GM23338 (cell line): Measurements from ENCODE around the gene RNU6-9. TPM values are rescaled to one million over a fixed set of nuclear protein-coding genes. Genes with fewer than 3 reads are reported as not detected.

Experiments
- ATAC-seq: fragments of 200-7000 bp; cut with Tn5 transposase; 3 replicates; pipeline ENCODE4 v1.9.1; 2020
- DNase-seq: peaks from one replicate; pipeline ENCODE4 v3.0.0-alpha.2; 2015; ENCODE audit warnings: low spot score
- H2AFZ ChIP-seq: fragments of 200-600 bp; sonication (generic); 2 replicates; pipeline ENCODE4 v1.8.0; 2016; ENCODE audit warnings: antibody characterized with exemption, mild to moderate bottlenecking, moderate library complexity
- H3F3A ChIP-seq: fragments of 200-600 bp; sonication (generic); replicated peaks from 2 replicates; pipeline ENCODE4 v1.8.0; 2017; ENCODE audit warnings: antibody characterized with exemption, mixed run types, low read depth
- H3K27ac ChIP-seq: fragments of 200-600 bp; sonication (generic); 2 replicates; pipeline ENCODE4 v1.6.1; 2016; ENCODE audit warnings: low read depth
- H3K27me3 ChIP-seq: fragments of 200-600 bp; sonication (generic); 2 replicates; pipeline ENCODE4 v1.8.0; 2016; ENCODE audit warnings: mild to moderate bottlenecking, mixed run types, moderate library complexity; ENCODE audit not compliant: insufficient read depth
- H3K36me3 ChIP-seq: fragments of 200-600 bp; sonication (generic); 2 replicates; pipeline ENCODE4 v1.8.0; 2016; ENCODE audit warnings: mild to moderate bottlenecking; ENCODE audit not compliant: insufficient read depth
- H3K4me1 ChIP-seq: fragments of 200-600 bp; sonication (generic); 2 replicates; pipeline ENCODE4 v1.8.0; 2016; ENCODE audit warnings: mild to moderate bottlenecking, moderate library complexity; ENCODE audit not compliant: insufficient read depth
- H3K4me2 ChIP-seq: fragments of 200-600 bp; sonication (generic); 2 replicates; pipeline ENCODE4 v1.7.1; 2017; ENCODE audit warnings: mixed run types
- H3K4me3 ChIP-seq: fragments of 200-600 bp; sonication (generic); 2 replicates; pipeline ENCODE4 v1.6.1; 2016; ENCODE audit warnings: mixed run types
- H3K79me2 ChIP-seq: fragments of 200-600 bp; sonication (generic); replicated peaks from 2 replicates; pipeline ENCODE4 v1.8.0; 2017; ENCODE audit warnings: mild to moderate bottlenecking; ENCODE audit not compliant: insufficient read depth
- H3K9me2 ChIP-seq: fragments of 200-600 bp; sonication (generic); 2 replicates; pipeline ENCODE4 v1.8.0; 2017; ENCODE audit not compliant: insufficient read depth
- H4K20me1 ChIP-seq: fragments of 200-600 bp; sonication (generic); replicated peaks from 2 replicates; pipeline ENCODE4 v1.8.0; 2017; ENCODE audit warnings: mild to moderate bottlenecking; ENCODE audit not compliant: insufficient read depth
- H3K27ac Mint-ChIP-seq: 2 replicates; pipeline ENCODE4 v1.8.0; 2020; ENCODE audit warnings: inconsistent platforms, mild to moderate bottlenecking, moderate library complexity, mixed read lengths
- H3K27me3 Mint-ChIP-seq: 3 replicates; pipeline ENCODE4 v1.8.0; 2022; ENCODE audit warnings: low read depth, mild to moderate bottlenecking, moderate library complexity, mixed read lengths, inconsistent platforms; ENCODE audit not compliant: insufficient read depth, poor library complexity
- H3K36me3 Mint-ChIP-seq: 3 replicates; pipeline ENCODE4 v1.8.0; 2021; ENCODE audit warnings: low read depth, mild to moderate bottlenecking, inconsistent platforms, moderate library complexity, mixed read lengths
- H3K4me1 Mint-ChIP-seq: 3 replicates; pipeline ENCODE4 v1.8.0; 2020; ENCODE audit warnings: mild to moderate bottlenecking, inconsistent platforms, mixed read lengths
- H3K4me3 Mint-ChIP-seq: 3 replicates; pipeline ENCODE4 v1.8.0; 2021; ENCODE audit warnings: moderate library complexity, mild to moderate bottlenecking, inconsistent platforms, mixed read lengths
- H3K9me3 Mint-ChIP-seq: 3 replicates; pipeline ENCODE4 v1.8.0; 2020; ENCODE audit warnings: moderate library complexity, mild to moderate bottlenecking, inconsistent platforms, mixed read lengths
- CREB1 ChIP-seq: fragments of 250-450 bp; sonication (Bioruptor Pico); IDR thresholded peaks from 2 replicates; pipeline ENCODE4 v1.5.0; 2020; ENCODE audit warnings: low read depth, mild to moderate bottlenecking, moderate library complexity
- CTCF ChIP-seq, 2 experiments: fragments of 200-600 bp in 1 of 2; sonication (generic) in 1 of 2; conservative IDR thresholded peaks; 2 replicates each; pipeline versions ENCODE4 v1.5.1 to v1.6.1; 2016 to 2017; ENCODE audit warnings: antibody characterized with exemption in 2 of 2, low read depth in 2 of 2, mild to moderate bottlenecking in 2 of 2, moderate library complexity in 1 of 2
- EZH2 ChIP-seq: fragments of 200-600 bp; sonication (generic); IDR thresholded peaks from one replicate; pipeline ENCODE4 v1.8.0; 2017; ENCODE audit warnings: antibody characterized with exemption, mild to moderate bottlenecking, low read depth; ENCODE audit not compliant: unreplicated experiment
- EZH2phosphoT487 ChIP-seq: fragments of 200-600 bp; sonication (generic); IDR thresholded peaks from one replicate; pipeline ENCODE4 v1.8.1; 2018; ENCODE audit warnings: antibody characterized with exemption; ENCODE audit not compliant: unreplicated experiment
- JUNB ChIP-seq: IDR thresholded peaks from one replicate; pipeline ENCODE4 v1.6.1; 2016; ENCODE audit warnings: antibody characterized with exemption; ENCODE audit not compliant: unreplicated experiment
- NANOG ChIP-seq: IDR thresholded peaks from 2 replicates; pipeline ENCODE4 v1.6.1; 2016; ENCODE audit warnings: antibody characterized with exemption, borderline replicate concordance
- POLR2AphosphoS5 ChIP-seq: IDR thresholded peaks from 2 replicates; pipeline ENCODE4 v1.6.1; 2016; ENCODE audit warnings: antibody characterized with exemption, low read depth
- REST ChIP-seq: IDR thresholded peaks from one replicate; pipeline ENCODE4 v1.6.1; 2018; ENCODE audit warnings: antibody characterized with exemption; ENCODE audit not compliant: unreplicated experiment
- STAT1 ChIP-seq: IDR thresholded peaks from one replicate; pipeline ENCODE4 v1.6.1; 2016; ENCODE audit warnings: antibody characterized with exemption; ENCODE audit not compliant: unreplicated experiment
- ZNF114 ChIP-seq: fragments of 250-450 bp; sonication (Bioruptor Pico); IDR thresholded peaks from 2 replicates; pipeline ENCODE4 v1.5.0; 2020; ENCODE audit warnings: mild to moderate bottlenecking, moderate library complexity
- ZNF331 ChIP-seq: fragments of 250-450 bp; sonication (Bioruptor Pico); IDR thresholded peaks from 2 replicates; pipeline ENCODE4 v1.5.0; 2020; ENCODE audit warnings: low read depth, mild to moderate bottlenecking, moderate library complexity
- ZNF462 ChIP-seq: fragments of 250-450 bp; sonication (Bioruptor Pico); IDR thresholded peaks from 2 replicates; pipeline ENCODE4 v1.5.0; 2020; ENCODE audit warnings: mild to moderate bottlenecking, moderate library complexity
- polyA plus RNA-seq: library from polyadenylated mRNA; unstranded; fragments of >200 nt; fragmentation: Nextera tagmentation; extraction: Ambion mirVana; gene quantifications from 2 replicates; pipeline ENCODE4 v1.2.1, GENCODE V29; 2016
- total RNA-seq: library from RNA; depleted of rRNA; stranded (reverse); fragments of >200 nt; shearing (Covaris generic); gene quantifications from 2 replicates; pipeline ENCODE4 v1.2.3, GENCODE V29; 2014
- TF ChIP-seq, protein P1 (sequence below): IDR thresholded peaks from 2 replicates; pipeline ENCODE4 v1.6.1; 2016; ENCODE audit warnings: antibody characterized with exemption

RNU6-9 gene
- total and polyA plus RNA-seq, 2 experiments from 2014 or later, result not detected

DNA sequence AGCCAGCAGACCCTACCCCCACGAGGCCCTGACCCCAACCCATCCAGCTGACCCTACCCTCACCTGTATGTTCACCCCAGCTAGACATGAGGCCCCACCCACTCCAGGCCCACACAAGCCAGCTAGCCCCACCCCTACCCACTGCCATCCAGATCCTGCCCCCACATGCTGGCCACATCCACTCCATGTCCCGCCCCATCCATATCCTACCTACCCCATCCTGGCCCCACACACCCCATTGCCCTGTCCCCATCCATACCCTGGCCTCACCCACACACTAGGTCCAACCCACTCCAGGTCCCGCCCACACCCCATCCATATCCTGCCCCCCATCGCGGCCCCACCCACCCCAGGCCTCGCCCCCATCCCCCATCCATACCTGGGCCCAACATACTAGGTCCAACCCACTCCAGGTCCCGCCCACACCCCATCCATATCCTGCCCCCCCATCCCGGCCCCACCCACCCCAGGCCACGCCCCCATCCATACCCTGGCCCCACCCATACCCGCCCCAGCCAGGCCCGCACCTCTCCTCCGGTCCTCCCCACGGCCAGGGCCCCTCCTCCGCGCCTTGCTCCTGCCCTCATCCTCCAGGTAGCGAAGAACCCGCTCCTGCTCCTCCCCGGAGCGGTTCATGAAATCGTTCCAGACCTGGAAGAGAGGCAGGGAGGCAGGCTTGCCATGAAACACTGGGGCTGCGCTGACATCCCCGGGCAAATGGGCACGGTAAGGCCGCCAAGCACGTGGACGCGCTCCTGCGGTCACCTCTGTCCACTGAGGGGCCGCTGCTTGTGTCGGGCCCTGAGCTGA lies 7.2 kb downstream of the RNU6-9 start:
- no peak overlapping the region for H3K27ac Mint-ChIP-seq
- no peak overlapping the region for H3K4me3 Mint-ChIP-seq
- no peaks in the 10 kb centered on the region for H3K9me3 Mint-ChIP-seq
- TF ChIP-seq CREB1, result no peak
- TF ChIP-seq JUNB, result no peak
- TF ChIP-seq STAT1, result no peak
- no peak for TF ChIP-seq REST
- TF ChIP-seq, protein P1, sequence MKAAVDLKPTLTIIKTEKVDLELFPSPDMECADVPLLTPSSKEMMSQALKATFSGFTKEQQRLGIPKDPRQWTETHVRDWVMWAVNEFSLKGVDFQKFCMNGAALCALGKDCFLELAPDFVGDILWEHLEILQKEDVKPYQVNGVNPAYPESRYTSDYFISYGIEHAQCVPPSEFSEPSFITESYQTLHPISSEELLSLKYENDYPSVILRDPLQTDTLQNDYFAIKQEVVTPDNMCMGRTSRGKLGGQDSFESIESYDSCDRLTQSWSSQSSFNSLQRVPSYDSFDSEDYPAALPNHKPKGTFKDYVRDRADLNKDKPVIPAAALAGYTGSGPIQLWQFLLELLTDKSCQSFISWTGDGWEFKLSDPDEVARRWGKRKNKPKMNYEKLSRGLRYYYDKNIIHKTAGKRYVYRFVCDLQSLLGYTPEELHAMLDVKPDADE, result no peak
- TF ChIP-seq CTCF (conservative IDR thresholded peaks at IDR 0.05; ENCODE audit: low read depth in 2 of 2), result no peak
- TF ChIP-seq EZH2phosphoT487, result no peak
- TF ChIP-seq EZH2, result no peak
- TF ChIP-seq ZNF114 (CRISPR knock-in tag), result no peak
- no peak for TF ChIP-seq POLR2AphosphoS5
- no peak for TF ChIP-seq ZNF462 (CRISPR knock-in tag)
- TF ChIP-seq NANOG, result no peak
- no peak for TF ChIP-seq ZNF331 (CRISPR knock-in tag)
- Histone ChIP-seq H3K36me3 (no peaks in the 10 kb centered on the region), H3F3A (peaks cover 6% of the 10 kb centered on the region), H3K27me3 (no peaks in the 10 kb centered on the region), H4K20me1 (peaks cover 10% of the 10 kb centered on the region), H3K79me2 (peaks cover 18% of the 10 kb centered on the region), H3K9me2 (no peaks in the 10 kb centered on the region), H3K4me3 (no peak overlapping the region), H2AFZ (no peak overlapping the region), H3K4me1 (peaks cover 3% of the 10 kb centered on the region; the same call in 1 of the 2 replicates), H3K4me2 (no peak overlapping the region), H3K27ac (no peak overlapping the region)
- DNase-seq, result peak; percentile 77
- peak; percentile 66 for ATAC-seq
- peaks cover 5% of the 10 kb centered on the region for H3K4me1 Mint-ChIP-seq
- peaks cover 18% of the 10 kb centered on the region for H3K36me3 Mint-ChIP-seq
- H3K27me3 Mint-ChIP-seq, result peaks cover 5% of the 10 kb centered on the region
